Cardiac muscle cell (in vitro differentiated cells and primary cell): Measurements from ENCODE around the gene SMIM34. TPM values are rescaled to one million over a fixed set of nuclear protein-coding genes. Genes with fewer than 3 reads are reported as not detected.
"Not testable (repeated sequence)": the region's sequence is repeated elsewhere in the genome, so short reads cannot be mapped to it uniquely, and the experiment has no call there.

Experiments
- DNase-seq, 2 donors: peaks; one replicate each; pipeline versions ENCODE4 v3.0.0 to v3.0.0-alpha.2; 2010 to 2017; ENCODE audit warnings: low read depth in 1 of 2, low spot score in 1 of 2
- H3K27ac ChIP-seq: fragments of 200-600 bp; sonication (generic); 2 replicates; pipeline ENCODE4 v1.5.1; 2016
- H3K27me3 ChIP-seq: fragments of 200-600 bp; sonication (generic); 2 replicates; pipeline ENCODE4 v1.6.0; 2016; ENCODE audit warnings: control low read depth
- H3K36me3 ChIP-seq: fragments of 200-600 bp; sonication (generic); 2 replicates; pipeline ENCODE4 v1.5.1; 2016; ENCODE audit warnings: control low read depth
- H3K4me1 ChIP-seq: fragments of 200-600 bp; sonication (generic); 2 replicates; pipeline ENCODE4 v1.8.1; 2017; ENCODE audit warnings: low read depth, mild to moderate bottlenecking, mixed run types
- H3K4me3 ChIP-seq: fragments of 200-600 bp; sonication (generic); 2 replicates; pipeline ENCODE4 v1.5.1; 2016; ENCODE audit warnings: mild to moderate bottlenecking
- H3K9me3 ChIP-seq: fragments of 200-600 bp; sonication (generic); 2 replicates; pipeline ENCODE4 v1.5.1; 2017; ENCODE audit warnings: low read depth, mild to moderate bottlenecking, control low read depth
- polyA plus RNA-seq: library from polyadenylated mRNA; unstranded; fragments of >200 nt; fragmentation: Nextera tagmentation; extraction: Ambion mirVana; gene quantifications from 2 replicates; pipeline ENCODE4 v1.2.1, GENCODE V29; 2016
- total RNA-seq: library from RNA; depleted of rRNA; stranded (reverse); fragments of >200 nt; gene quantifications from 2 replicates; pipeline ENCODE4 v1.2.3, GENCODE V29; 2016
- TF ChIP-seq, protein P1 (sequence below): IDR thresholded peaks from 2 replicates; pipeline ENCODE4 v1.5.1; 2012; ENCODE audit warnings: low read depth, mild to moderate bottlenecking, low read length

The SMIM34 gene
- total and polyA plus RNA-seq, 2 experiments from 2014 or later = not detected

DNA sequence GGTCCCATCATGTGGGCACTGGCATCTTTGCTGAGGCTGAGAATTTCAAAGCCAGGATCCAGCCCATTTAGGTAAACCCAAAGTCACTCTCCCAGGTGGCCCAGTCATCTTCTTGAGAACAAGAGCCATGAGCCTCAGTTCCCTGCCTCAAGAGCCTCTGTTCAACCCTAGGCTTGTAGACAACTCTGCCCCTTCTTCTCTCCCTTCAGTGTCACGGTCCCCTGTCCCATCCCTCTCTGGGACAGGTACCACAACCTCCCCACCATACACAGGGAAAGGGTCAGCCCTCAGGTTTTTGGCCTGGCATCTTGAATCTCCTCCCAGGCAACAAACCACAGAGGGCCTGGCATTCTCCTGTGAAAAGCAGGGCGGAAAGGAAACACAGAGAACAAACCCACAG is 18.1 kb downstream of the SMIM34 start:
- not testable (repeated sequence) for DNase-seq, H3K4me1 ChIP-seq, H3K9me3 ChIP-seq, H3K27ac ChIP-seq, H3K4me3 ChIP-seq, H3K36me3 ChIP-seq, H3K27me3 ChIP-seq

DNA sequence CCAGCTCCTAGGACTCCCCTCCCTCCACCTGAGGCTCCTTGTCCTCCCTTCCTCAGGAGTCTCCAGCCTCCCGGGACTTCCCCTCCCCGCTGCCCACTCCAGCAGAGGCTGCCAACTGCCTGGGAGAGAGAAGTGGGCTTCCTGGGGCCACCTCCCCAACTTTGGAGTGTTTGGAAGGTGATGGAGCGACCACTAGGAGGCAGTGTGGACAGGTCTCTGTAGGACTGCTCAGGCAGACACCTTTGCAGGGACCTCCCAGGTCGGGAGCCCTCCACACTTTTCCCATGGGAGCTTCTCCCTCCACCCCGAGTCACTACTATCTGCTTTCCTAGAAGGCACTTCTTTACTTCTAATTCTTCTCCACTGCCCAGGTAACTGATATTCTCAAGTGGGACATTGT is 19.0 kb downstream of the SMIM34 start:
- H3K27me3 ChIP-seq, H3K4me3 ChIP-seq, H3K9me3 ChIP-seq, DNase-seq, H3K27ac ChIP-seq, H3K4me1 ChIP-seq, H3K36me3 ChIP-seq: not testable (repeated sequence)

DNA sequence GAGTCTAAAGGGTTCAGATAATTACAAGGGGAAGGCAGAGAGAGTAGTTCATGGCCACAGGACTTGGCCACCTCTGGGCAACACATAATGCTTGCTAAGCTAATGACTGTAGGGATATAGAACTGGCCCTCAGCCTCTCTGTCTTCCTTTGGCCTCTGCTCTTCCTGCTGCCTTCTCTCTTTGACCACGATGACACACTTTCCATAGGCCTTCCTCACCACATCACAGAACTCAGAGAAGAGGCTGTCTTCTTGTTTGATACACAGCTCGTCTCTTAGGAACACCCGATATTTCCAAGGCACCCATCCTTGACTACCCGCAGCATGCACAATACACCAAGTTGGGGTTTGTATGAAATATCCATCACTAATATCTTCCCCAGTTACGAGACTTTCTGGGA is 23.2 kb downstream of the SMIM34 start:
- not testable (repeated sequence) for H3K9me3 ChIP-seq, H3K4me3 ChIP-seq, H3K4me1 ChIP-seq, H3K36me3 ChIP-seq, H3K27me3 ChIP-seq, H3K27ac ChIP-seq, DNase-seq

DNA sequence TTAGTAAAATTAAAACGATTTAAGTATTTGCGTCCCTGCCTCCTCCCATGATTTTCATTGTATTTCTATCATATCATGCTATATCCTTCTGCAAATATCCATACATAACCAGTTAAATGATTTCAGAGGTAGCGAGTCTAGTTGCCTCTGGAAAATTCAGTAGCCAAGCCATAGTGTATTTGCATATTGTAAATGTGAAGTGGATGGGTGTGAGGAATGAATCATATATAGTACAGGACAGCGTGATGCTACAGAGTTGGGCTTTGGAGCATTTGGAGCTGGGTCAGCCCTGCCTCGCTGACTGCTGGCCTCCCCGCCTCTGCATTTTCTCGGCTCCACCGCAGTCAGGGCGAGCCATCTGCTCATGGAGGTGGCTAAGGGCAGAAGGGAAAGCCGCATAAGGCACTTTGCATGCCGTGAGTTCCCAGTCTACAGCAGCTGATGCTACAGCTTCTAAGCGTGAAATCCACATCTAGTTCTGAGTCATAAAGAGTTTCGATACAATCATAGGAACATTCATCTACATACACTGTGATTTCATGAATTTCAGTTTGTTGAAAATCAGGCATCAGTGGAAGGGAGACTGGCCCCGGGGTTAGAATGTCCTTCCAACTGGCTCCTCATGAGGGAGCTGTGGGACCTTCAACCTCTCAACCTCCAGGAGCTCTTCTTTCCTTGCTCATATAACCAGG is 39.9 kb downstream of the SMIM34 start:
- DNase-seq, H3K9me3 ChIP-seq: not testable (repeated sequence)

DNA sequence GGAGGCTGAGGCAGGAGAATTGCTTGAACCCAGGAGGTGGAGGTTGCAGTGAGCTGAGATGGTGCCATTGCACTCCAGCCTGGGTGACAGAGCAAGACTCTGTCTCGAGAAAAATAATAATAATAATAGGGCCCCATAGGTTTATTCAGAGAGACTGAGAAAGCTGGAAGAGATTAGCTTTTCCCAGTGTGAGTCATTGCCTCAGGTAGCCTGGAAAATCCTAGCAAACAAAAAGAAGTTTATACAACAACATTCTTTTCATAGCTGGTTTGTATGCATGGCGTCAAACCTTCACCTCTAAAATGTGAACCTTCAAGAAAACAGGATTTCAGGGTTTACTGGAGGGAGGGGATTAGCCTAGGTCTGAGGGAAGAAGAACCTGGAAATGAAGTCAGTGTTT is 40.6 kb downstream of the SMIM34 start:
- not testable (repeated sequence) for H3K27me3 ChIP-seq, DNase-seq, H3K4me1 ChIP-seq, H3K27ac ChIP-seq, H3K4me3 ChIP-seq, H3K9me3 ChIP-seq, H3K36me3 ChIP-seq

More for the DNA sequence above, 39.9 kb downstream of the SMIM34 start:
- H3K27ac ChIP-seq, H3K4me1 ChIP-seq, H3K4me3 ChIP-seq, H3K36me3 ChIP-seq, H3K27me3 ChIP-seq: not testable (repeated sequence)

DNA sequence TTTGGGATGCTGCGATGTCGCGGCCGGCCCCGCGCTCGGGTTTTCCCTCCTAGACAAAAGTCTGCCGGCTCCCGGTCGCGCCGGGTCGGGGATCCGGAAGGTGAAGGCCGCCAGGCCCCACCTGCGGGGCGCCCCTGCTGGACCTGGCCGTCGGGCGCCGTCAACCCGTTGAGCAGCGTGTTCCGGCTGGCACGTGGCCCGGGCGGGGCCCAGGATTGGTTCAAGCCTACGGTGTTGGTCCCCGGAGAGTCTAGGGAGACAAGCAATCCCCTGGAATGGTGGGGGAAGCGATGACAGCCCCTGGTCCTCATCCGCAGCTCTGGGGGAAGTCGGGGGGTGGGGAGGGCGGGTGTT is 48.2 kb downstream of the SMIM34 start:
- H3K4me1 ChIP-seq, DNase-seq, H3K27me3 ChIP-seq: not testable (repeated sequence)

DNA sequence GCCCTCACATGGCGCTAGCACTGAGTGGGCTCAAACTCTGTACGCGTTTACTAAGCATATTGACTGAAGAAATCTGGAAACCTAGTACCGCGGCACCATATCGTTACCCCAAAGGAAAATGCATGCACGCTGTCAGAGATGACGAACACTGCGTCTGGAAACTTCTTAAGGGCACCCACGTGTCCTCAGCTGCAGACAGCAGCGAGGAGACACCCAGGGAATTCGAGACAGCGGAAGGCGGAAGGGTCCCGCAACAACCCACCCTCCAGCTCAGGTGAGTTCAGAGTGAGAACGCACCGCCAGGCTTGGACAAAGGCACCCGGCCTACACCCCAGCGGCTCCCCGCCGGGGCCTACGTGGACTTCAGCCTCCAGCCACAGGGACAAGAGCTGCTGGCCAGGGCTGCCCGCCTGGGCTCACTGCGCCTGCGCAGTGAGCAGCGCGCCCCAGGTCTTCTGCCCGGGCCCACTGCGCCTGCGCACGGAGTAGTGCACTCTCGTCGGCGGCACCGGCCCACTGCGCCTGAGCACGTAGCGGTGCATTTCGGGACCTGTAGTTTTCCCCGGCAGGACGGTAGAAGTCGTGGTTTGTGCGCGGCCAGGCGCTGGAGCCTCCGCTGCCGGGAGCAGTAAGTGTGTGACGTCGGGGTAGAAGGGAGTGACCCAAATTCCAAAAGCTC is 48.7 kb downstream of the SMIM34 start, which contains the start of gene SMIM11:
Gene SMIM11 (plus strand): TSS at position 568 of the 679 bp plus-strand sequence. CDS start 3,998 bp downstream, outside the sequence.
- H3K4me1 ChIP-seq, DNase-seq, H3K36me3 ChIP-seq, H3K4me3 ChIP-seq, H3K9me3 ChIP-seq, H3K27me3 ChIP-seq, H3K27ac ChIP-seq: not testable (repeated sequence)

More for the DNA sequence above, 48.2 kb downstream of the SMIM34 start:
- H3K27ac ChIP-seq, H3K4me3 ChIP-seq, H3K9me3 ChIP-seq, H3K36me3 ChIP-seq: not testable (repeated sequence)

DNA sequence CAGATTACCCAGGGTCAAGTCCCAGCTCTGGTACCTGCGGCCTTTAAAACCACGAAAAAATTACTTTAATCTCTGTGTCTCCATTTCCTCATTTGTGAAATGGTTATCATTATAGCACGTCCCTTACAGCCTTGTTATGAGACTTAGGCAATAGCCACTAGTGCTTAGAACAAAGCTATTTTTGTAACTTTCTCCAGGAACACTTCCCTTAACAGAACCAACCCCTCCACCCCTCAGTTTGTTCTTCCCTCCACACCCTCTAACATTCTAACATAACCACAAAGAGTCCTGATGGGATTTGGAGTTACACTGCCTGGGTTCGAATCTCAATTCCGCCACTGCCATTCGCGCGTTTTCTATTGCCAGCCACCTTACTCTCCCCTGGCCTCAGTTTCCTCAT is 49.3 kb downstream of the SMIM34 start:
- not testable (repeated sequence) for H3K27me3 ChIP-seq, H3K36me3 ChIP-seq, H3K9me3 ChIP-seq, H3K27ac ChIP-seq, H3K4me3 ChIP-seq, DNase-seq, H3K4me1 ChIP-seq

DNA sequence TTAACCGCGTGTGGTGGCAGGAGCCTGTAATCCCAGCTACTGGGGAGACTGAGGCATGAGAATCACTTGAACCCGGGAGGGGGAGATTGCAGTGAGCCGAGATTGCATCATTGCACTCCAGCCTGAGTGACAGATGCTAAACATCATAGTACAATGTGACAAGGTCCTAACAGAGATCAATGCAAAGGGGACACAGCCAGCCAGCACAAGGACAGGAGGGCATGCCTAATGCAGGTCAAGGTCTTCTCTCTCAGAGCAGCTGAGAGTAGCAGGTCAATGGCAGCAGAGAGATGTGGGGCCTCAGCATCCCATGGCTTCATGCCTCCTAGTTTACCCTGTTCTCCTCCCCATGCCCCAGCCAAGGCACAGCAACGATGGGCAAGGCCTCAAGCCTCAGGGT is 51.4 kb downstream of the SMIM34 start:
- Histone ChIP-seq H3K4me1 (no peaks in the 10 kb centered on the region), H3K27me3 (no peaks in the 10 kb centered on the region), H3K4me3 (no peak overlapping the region), H3K36me3 (no peaks in the 10 kb centered on the region), H3K9me3 (no peaks in the 10 kb centered on the region), H3K27ac (no peak overlapping the region)
- TF ChIP-seq, protein P1, sequence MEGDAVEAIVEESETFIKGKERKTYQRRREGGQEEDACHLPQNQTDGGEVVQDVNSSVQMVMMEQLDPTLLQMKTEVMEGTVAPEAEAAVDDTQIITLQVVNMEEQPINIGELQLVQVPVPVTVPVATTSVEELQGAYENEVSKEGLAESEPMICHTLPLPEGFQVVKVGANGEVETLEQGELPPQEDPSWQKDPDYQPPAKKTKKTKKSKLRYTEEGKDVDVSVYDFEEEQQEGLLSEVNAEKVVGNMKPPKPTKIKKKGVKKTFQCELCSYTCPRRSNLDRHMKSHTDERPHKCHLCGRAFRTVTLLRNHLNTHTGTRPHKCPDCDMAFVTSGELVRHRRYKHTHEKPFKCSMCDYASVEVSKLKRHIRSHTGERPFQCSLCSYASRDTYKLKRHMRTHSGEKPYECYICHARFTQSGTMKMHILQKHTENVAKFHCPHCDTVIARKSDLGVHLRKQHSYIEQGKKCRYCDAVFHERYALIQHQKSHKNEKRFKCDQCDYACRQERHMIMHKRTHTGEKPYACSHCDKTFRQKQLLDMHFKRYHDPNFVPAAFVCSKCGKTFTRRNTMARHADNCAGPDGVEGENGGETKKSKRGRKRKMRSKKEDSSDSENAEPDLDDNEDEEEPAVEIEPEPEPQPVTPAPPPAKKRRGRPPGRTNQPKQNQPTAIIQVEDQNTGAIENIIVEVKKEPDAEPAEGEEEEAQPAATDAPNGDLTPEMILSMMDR = no peak
- DNase-seq = no peak
